GM13976 (cell line): ENCODE results near the gene TNFRSF11A.

Experiments used
- DNase-seq: peaks from one replicate; pipeline ENCODE4 v3.0.0; 2012; ENCODE audit warnings: low spot score
- CTCF ChIP-seq: IDR thresholded peaks from 2 replicates; pipeline ENCODE4 v1.5.1; 2012; ENCODE audit warnings: borderline replicate concordance, mild to moderate bottlenecking; ENCODE audit not compliant: insufficient read depth; ENCODE audit errors: extremely low read depth, missing control alignments, control extremely low read depth
- in situ Hi-C: fragments of 300-500 bp; cut with MboI; formaldehyde crosslinking; loops from one replicate; pipeline ENCODE4 v1.12.0; 2022; ENCODE audit warnings: low sequenced_read_pairs, mixed read lengths, inconsistent platforms; ENCODE audit not compliant: unreplicated experiment

Gene TNFRSF11A

GRCh38 chr18:62409821-62410220 lies 84.7 kb downstream of the TNFRSF11A start:
- DNase-seq: no peak

GRCh38 chr18:62412231-62412979 lies 87.3 kb downstream of the TNFRSF11A start:
- no peak for TF ChIP-seq CTCF
- in situ Hi-C loops: no loop called here
- DNase-seq: no peak

More at GRCh38 chr18:62409821-62410220, 84.7 kb downstream of the TNFRSF11A start:
- no peak for TF ChIP-seq CTCF
- in situ Hi-C loops: no loop called here

- in situ Hi-C loops: no loop called here
- no peak for DNase-seq
- TF ChIP-seq CTCF: no peak
Observed at GRCh38 chr18:62413206-62413605, 88.1 kb downstream of the TNFRSF11A start.

- in situ Hi-C loops: no loop called here
- TF ChIP-seq CTCF: no peak
- no peak for DNase-seq
Observed at GRCh38 chr18:62418258-62418657, 93.1 kb downstream of the TNFRSF11A start.

GRCh38 chr18:62420151-62420512 lies 95.0 kb downstream of the TNFRSF11A start:
- no peak for TF ChIP-seq CTCF
- in situ Hi-C loops: no loop called here
- no peak for DNase-seq

GRCh38 chr18:62420513-62421209 lies 95.6 kb downstream of the TNFRSF11A start:
- in situ Hi-C loops: no loop called here
- peak; percentile 59 for DNase-seq
- TF ChIP-seq CTCF: no peak
